Middle frontal gyrus (tissue), 1 donor: Measurements from ENCODE around the gene TRPM5.

ENCODE experiments used
- DNase-seq: peaks from one replicate; pipeline ENCODE4 v3.0.0-alpha.2; 2015; ENCODE audit warnings: low spot score; ENCODE audit errors: extremely low spot score

Gene TRPM5

GRCh38 chr11:2453436-2453835, 9.1 kb upstream of the TRPM5 start:
- no peak for DNase-seq

GRCh38 chr11:2452321-2453012, 8.2 kb upstream of the TRPM5 start:
- DNase-seq, result no peak

GRCh38 chr11:2451916-2452315, 7.6 kb upstream of the TRPM5 start:
- DNase-seq, result no peak

- DNase-seq, result no peak
Measured at GRCh38 chr11:2451336-2451735, 7.0 kb upstream of the TRPM5 start.

- DNase-seq, result no peak
Measured at GRCh38 chr11:2450321-2451041, 6.2 kb upstream of the TRPM5 start.

- DNase-seq, result no peak
Measured at GRCh38 chr11:2449548-2450320, 5.4 kb upstream of the TRPM5 start.

- no peak for DNase-seq
Measured at GRCh38 chr11:2448661-2449547, 4.6 kb upstream of the TRPM5 start.

GRCh38 chr11:2447951-2448650, 3.8 kb upstream of the TRPM5 start:
- DNase-seq, result no peak

- no peak for DNase-seq
Measured at GRCh38 chr11:2447253-2447950, 3.1 kb upstream of the TRPM5 start.

GRCh38 chr11:2446590-2447252, 2.4 kb upstream of the TRPM5 start:
- DNase-seq, result no peak

- no peak for DNase-seq
Measured at GRCh38 chr11:2445746-2446551, 1.6 kb upstream of the TRPM5 start.

GRCh38 chr11:2444821-2445745, 769 bp upstream of the TRPM5 start, which contains the start of gene KCNQ1:
KCNQ1 (plus strand) TSS chr11:2445008; CDS start chr11:2445099, 91 bp downstream.
- DNase-seq, result no peak

GRCh38 chr11:2443406-2443805, 908 bp downstream of the TRPM5 start:
- no peak for DNase-seq

- DNase-seq, result no peak
Measured at GRCh38 chr11:2442589-2442988, 1.7 kb downstream of the TRPM5 start.

- no peak for DNase-seq
Measured at GRCh38 chr11:2441171-2441570, 3.1 kb downstream of the TRPM5 start.

GRCh38 chr11:2440646-2441045, 3.7 kb downstream of the TRPM5 start:
- no peak for DNase-seq

GRCh38 chr11:2439820-2440219, 4.5 kb downstream of the TRPM5 start:
- no peak for DNase-seq
